Colonic mucosa (tissue), 4 donors: ENCODE data around the gene IKBKG. TPM values are rescaled to one million over a fixed set of nuclear protein-coding genes. Genes with fewer than 3 reads are reported as not detected.

Experiments used
- DNase-seq: peaks from one replicate; pipeline ENCODE4 v3.0.0-alpha.2; 2020
- H3K27ac ChIP-seq: fragments of 200-600 bp; one replicate; pipeline ENCODE4 v1.8.0; 2021
- H3K27me3 ChIP-seq: fragments of 200-600 bp; one replicate; pipeline ENCODE4 v1.8.0; 2021
- H3K36me3 ChIP-seq: fragments of 200-600 bp; one replicate; pipeline ENCODE4 v1.8.0; 2021
- H3K4me1 ChIP-seq: fragments of 200-600 bp; one replicate; pipeline ENCODE4 v1.8.0; 2021; ENCODE audit warnings: mild to moderate bottlenecking
- H3K4me3 ChIP-seq: fragments of 200-600 bp; one replicate; pipeline ENCODE4 v1.8.0; 2021
- H3K9ac ChIP-seq, 2 donors: one replicate each; pipeline ENCODE4 v1.7.0; 2013; ENCODE audit warnings: control low read depth in 2 of 2, low read depth in 2 of 2, low read length in 2 of 2
- H3K9me3 ChIP-seq: fragments of 200-600 bp; one replicate; pipeline ENCODE4 v1.8.0; 2021
- CTCF ChIP-seq: fragments of 200-600 bp; IDR thresholded peaks from one replicate; pipeline ENCODE4 v1.8.0; 2022; ENCODE audit warnings: antibody characterized with exemption, mild to moderate bottlenecking
- intact Hi-C: fragments of 100-400 bp; cut with DNase I; formaldehyde crosslinking; loops from one replicate; pipeline ENCODE4 v1.14.1; 2022
- total RNA-seq, 2 donors: library from RNA; stranded (reverse); fragmentation: NEBNext Ultra II Directional in 1 of 2; extraction: Animal tissue kit (Norgen Biotek cat#: 25700) in 1 of 2; gene quantifications; one replicate each; pipeline ENCODE4 v1.2.1, GENCODE V29; 2021
- donor health status: healthy.
- donor health status: DM: no; HTN: no; CAD: no.
- donor health status: DM: no; HTN: no; CAD: no.

IKBKG gene
- total RNA-seq, 2 donors from 2014 or later, result 20.6 to 28.4 TPM

DNA sequence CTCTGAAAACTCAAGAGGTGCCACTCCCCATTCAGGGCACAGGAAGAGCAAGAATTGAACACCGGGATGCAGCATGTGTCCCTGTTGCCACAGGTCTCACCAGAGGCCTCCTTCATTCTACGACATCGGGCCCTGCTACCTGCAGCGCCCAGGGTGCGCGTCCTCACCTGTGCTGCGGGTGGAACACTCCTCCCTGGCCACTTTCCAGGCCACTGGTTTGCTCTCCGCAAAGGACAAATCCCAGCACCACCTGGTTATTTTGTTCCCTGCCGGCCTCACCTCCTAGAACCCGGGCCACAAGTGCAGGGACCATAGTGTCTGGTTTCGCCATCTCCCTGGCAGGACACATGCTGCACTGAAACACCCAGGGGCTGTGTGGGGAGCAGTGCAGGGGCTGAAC lies 17.1 kb upstream of the IKBKG start:
- Histone ChIP-seq H3K27ac (no peak overlapping the region), H3K9me3 (no peaks in the 10 kb centered on the region), H3K27me3 (no peaks in the 10 kb centered on the region), H3K9ac (no peak overlapping the region), H3K36me3 (no peaks in the 10 kb centered on the region), H3K4me3 (no peak overlapping the region), H3K4me1 (no peaks in the 10 kb centered on the region)
- DNase-seq, result no peak
- TF ChIP-seq CTCF, result no peak
- intact Hi-C loops, result loop anchor here (5.0 kb wide), 1 partner anchor 128 kb away; no protein-coding TSS in a partner anchor

- Histone ChIP-seq H3K27ac (no peak overlapping the region), H3K4me3 (no peak overlapping the region), H3K36me3 (no peaks in the 10 kb centered on the region), H3K9ac (no peak overlapping the region), H3K9me3 (no peaks in the 10 kb centered on the region), H3K27me3 (no peaks in the 10 kb centered on the region), H3K4me1 (no peaks in the 10 kb centered on the region)
- no peak for DNase-seq
- intact Hi-C loops, result loop anchor here (5.0 kb wide), 1 partner anchor 129 kb away; no protein-coding TSS in a partner anchor
- no peak for TF ChIP-seq CTCF
Observed at GRCh38 chrX:154531626-154532025, 15.8 kb upstream of the IKBKG start.

GRCh38 chrX:154532690-154533089 lies 14.7 kb upstream of the IKBKG start:
- H3K27ac ChIP-seq, result no peak overlapping the region
- H3K27me3 ChIP-seq, result no peaks in the 10 kb centered on the region
- DNase-seq, result no peak
- H3K36me3 ChIP-seq, result no peaks in the 10 kb centered on the region
- no peak overlapping the region for H3K9ac ChIP-seq
- H3K4me3 ChIP-seq, result no peak overlapping the region
- no peaks in the 10 kb centered on the region for H3K4me1 ChIP-seq
- no peaks in the 10 kb centered on the region for H3K9me3 ChIP-seq
- intact Hi-C loops, result loop anchor here (5.0 kb wide), 1 partner anchor 130 kb away; no protein-coding TSS in a partner anchor
- TF ChIP-seq CTCF, result no peak

DNA sequence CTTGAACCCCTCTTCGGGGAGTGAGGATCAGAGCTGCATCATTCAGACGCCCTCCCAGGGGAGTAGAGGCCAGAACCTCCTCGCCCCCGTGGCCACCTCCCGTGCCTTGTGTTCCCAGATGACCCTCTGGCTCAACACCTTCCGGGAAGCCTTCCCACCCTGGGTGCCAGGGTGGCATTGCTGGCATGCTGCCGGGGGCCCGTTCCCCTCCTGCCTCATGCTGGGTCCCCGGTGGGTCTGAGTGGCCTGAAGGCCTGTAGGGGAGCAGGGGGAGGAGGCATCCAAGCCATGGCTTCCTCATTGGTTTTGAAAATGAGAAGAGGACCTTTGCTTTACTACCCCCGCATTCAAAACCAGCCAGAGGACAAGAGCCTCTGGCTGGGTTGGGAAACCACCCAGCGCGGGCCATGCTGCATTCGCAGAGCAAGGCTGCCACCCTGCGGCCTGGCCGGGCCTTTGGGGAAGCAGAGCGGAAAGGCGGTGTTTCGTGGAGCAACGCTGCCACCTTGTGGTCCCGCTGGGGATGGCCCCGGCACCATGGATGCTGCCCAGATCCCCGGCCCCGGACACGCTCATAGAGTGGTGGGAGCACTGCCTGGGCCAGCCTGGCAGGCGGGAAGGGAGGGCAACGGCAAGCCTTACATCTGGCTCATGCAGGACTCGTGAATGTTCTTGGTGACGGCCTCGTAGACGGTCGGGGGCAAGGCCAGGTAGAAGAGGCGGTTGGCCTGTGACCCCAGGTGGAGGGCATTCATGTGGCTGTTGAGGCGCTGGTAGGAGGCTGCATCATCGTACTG lies 12.7 kb upstream of the IKBKG start:
- Histone ChIP-seq H3K4me3 (no peak overlapping the region), H3K9ac (peak overlapping the region in 1 of 2 donors; percentile 16), H3K27ac (no peak overlapping the region), H3K9me3 (no peaks in the 10 kb centered on the region), H3K36me3 (no peaks in the 10 kb centered on the region), H3K27me3 (no peaks in the 10 kb centered on the region), H3K4me1 (no peaks in the 10 kb centered on the region)
- TF ChIP-seq CTCF, result peak; percentile 99
- DNase-seq, result peak; percentile 91
- intact Hi-C loops, result loop anchor here (5.0 kb wide), 1 partner anchor 132 kb away; no protein-coding TSS in a partner anchor

DNA sequence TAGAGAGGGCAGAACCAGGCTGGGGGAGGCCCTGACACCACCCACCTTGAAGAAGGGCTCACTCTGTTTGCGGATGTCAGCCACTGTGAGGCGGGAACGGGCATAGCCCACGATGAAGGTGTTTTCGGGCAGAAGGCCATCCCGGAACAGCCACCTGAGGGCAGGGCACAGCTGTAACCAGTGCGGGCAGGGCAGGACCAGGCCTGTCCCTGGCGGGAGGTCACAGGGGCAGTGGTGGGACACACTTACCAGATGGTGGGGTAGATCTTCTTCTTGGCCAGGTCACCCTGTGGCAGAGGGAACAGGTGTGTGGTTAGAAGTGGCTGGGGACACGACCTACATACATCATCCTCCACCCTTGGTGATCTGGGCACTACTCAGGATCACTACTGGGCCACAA lies 11.5 kb upstream of the IKBKG start:
- Histone ChIP-seq H3K9ac (no peak overlapping the region), H3K4me3 (no peak overlapping the region), H3K27ac (no peak overlapping the region), H3K4me1 (no peaks in the 10 kb centered on the region), H3K36me3 (no peaks in the 10 kb centered on the region), H3K9me3 (no peaks in the 10 kb centered on the region), H3K27me3 (no peaks in the 10 kb centered on the region)
- no peak for TF ChIP-seq CTCF
- intact Hi-C loops, result no loop called here
- DNase-seq, result no peak
